HCT116 (cell line): ENCODE results near the gene MDFI.

Source experiments
- CBX3 ChIP-seq: IDR thresholded peaks from 2 replicates; pipeline ENCODE4 v1.6.1; 2012; ENCODE audit warnings: low read depth
- CEBPB ChIP-seq: IDR thresholded peaks from 2 replicates; pipeline ENCODE4 v1.6.1; 2012; ENCODE audit warnings: low read depth
- EZH2 ChIP-seq: fragments of 200-600 bp; sonication (generic); IDR thresholded peaks from 2 replicates; pipeline ENCODE4 v1.6.1; 2017; ENCODE audit warnings: antibody characterized with exemption, mixed run types
- EZH2phosphoT487 ChIP-seq: fragments of 200-600 bp; IDR thresholded peaks from 2 replicates; pipeline ENCODE4 v1.6.1; 2018; ENCODE audit warnings: antibody characterized with exemption, borderline replicate concordance
- FOSL1 ChIP-seq: IDR thresholded peaks from 2 replicates; pipeline ENCODE4 v1.6.1; 2012; ENCODE audit warnings: low read depth
- JUND ChIP-seq: IDR thresholded peaks from 2 replicates; pipeline ENCODE4 v1.6.1; 2012
- POLR2A ChIP-seq: IDR thresholded peaks from 2 replicates; pipeline ENCODE4 v1.7.0; 2011; ENCODE audit warnings: borderline replicate concordance; ENCODE audit not compliant: insufficient read depth, insufficient read length; ENCODE audit errors: extremely low read depth
- POLR2AphosphoS5 ChIP-seq: IDR thresholded peaks from 2 replicates; pipeline ENCODE4 v1.6.1; 2011; ENCODE audit warnings: mild to moderate bottlenecking, low read depth, low read length, moderate library complexity
- SIN3A ChIP-seq: IDR thresholded peaks from 2 replicates; pipeline ENCODE4 v1.6.1; 2012; ENCODE audit warnings: low read depth
- SP1 ChIP-seq: IDR thresholded peaks from 2 replicates; pipeline ENCODE4 v1.6.1; 2012; ENCODE audit warnings: low read depth
- SRF ChIP-seq: IDR thresholded peaks from 2 replicates; pipeline ENCODE4 v1.6.1; 2012; ENCODE audit warnings: low read depth
- YY1 ChIP-seq: IDR thresholded peaks from 2 replicates; pipeline ENCODE4 v1.6.1; 2011; ENCODE audit warnings: low read length, low read depth, moderate library complexity, mild to moderate bottlenecking; ENCODE audit not compliant: insufficient replicate concordance; ENCODE audit errors: extremely low read depth
- TF ChIP-seq, protein P1 (sequence below), 3 experiments: fragments of 200-600 bp in 1 of 3; sonication (generic) in 1 of 3; IDR thresholded peaks in 2 of 3; conservative IDR thresholded peaks in 1 of 3; 2 replicates each; pipeline ENCODE4 v1.5.1; 2012 to 2017; ENCODE audit warnings: low read depth in 2 of 3, low read length in 2 of 3, antibody characterized with exemption in 1 of 3, borderline replicate concordance in 1 of 3, control low read depth in 1 of 3, mild to moderate bottlenecking in 1 of 3, mixed read lengths in 1 of 3, mixed run types in 1 of 3, moderate library complexity in 1 of 3; ENCODE audit not compliant: insufficient read depth in 1 of 3
- TF ChIP-seq, protein P2 (sequence below): IDR thresholded peaks from 2 replicates; pipeline ENCODE4 v1.6.1; 2012

DNA sequence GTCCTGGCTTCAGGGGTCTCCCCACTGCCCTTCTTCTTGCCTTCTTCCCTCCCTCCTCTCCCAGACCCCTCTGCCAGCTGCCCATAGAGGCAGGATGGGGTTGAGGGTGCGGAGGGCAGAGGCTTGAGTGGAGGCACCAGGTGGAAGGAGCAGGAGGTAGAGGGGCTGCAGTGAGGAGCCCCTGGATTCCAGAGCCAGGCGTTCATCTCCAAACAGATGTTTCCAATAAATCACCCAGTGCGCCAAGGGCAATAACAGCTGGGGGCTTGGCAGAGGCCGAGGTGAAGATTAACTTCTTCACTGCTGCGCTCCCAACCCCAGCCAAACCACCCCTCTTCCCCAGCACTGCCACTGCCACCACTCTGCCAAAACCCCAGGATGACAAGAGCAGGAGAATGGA, 10.7 kb downstream of the MDFI start:
- TF ChIP-seq FOSL1 = no peak
- TF ChIP-seq, protein P1, sequence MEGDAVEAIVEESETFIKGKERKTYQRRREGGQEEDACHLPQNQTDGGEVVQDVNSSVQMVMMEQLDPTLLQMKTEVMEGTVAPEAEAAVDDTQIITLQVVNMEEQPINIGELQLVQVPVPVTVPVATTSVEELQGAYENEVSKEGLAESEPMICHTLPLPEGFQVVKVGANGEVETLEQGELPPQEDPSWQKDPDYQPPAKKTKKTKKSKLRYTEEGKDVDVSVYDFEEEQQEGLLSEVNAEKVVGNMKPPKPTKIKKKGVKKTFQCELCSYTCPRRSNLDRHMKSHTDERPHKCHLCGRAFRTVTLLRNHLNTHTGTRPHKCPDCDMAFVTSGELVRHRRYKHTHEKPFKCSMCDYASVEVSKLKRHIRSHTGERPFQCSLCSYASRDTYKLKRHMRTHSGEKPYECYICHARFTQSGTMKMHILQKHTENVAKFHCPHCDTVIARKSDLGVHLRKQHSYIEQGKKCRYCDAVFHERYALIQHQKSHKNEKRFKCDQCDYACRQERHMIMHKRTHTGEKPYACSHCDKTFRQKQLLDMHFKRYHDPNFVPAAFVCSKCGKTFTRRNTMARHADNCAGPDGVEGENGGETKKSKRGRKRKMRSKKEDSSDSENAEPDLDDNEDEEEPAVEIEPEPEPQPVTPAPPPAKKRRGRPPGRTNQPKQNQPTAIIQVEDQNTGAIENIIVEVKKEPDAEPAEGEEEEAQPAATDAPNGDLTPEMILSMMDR (IDR thresholded peaks at IDR 0.05 in 2 of 3, conservative IDR thresholded peaks at IDR 0.05 in 1 of 3; ENCODE audit: borderline replicate concordance in 1 of 3, insufficient read depth in 1 of 3, low read depth in 2 of 3, low read length in 2 of 3) = no peak
- TF ChIP-seq, protein P2, sequence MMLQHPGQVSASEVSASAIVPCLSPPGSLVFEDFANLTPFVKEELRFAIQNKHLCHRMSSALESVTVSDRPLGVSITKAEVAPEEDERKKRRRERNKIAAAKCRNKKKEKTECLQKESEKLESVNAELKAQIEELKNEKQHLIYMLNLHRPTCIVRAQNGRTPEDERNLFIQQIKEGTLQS = no peak
- no peak for TF ChIP-seq JUND
- TF ChIP-seq EZH2 = no peak
- no peak for TF ChIP-seq SP1
- TF ChIP-seq YY1 = no peak
- no peak for TF ChIP-seq SIN3A
- no peak for TF ChIP-seq POLR2A
- no peak for TF ChIP-seq EZH2phosphoT487
- TF ChIP-seq POLR2AphosphoS5 = no peak
- no peak for TF ChIP-seq SRF
- TF ChIP-seq CEBPB = no peak
- TF ChIP-seq CBX3 = no peak
